Measurements from ENCODE around the gene KPTN.

- TF ChIP-seq CTCF (IDR thresholded peaks at IDR 0.05) (no peak), POLR2A (IDR thresholded peaks at IDR 0.05) (no peak)
These were observed 7.5 kb downstream of the KPTN start for GRCh38 chr19:47476438-47476972.

All from lower leg skin (tissue), 3 donors.